Spleen (tissue), 7 donors: Measurements from ENCODE around the gene CD19.

ENCODE experiments used
- POLR2A ChIP-seq, 3 donors: fragments of 450-650 bp; IDR thresholded peaks; one replicate each; pipeline ENCODE4 v1.5.1; 2017; ENCODE audit warnings: antibody characterized with exemption in 3 of 3, mild to moderate bottlenecking in 1 of 3
- TF ChIP-seq, protein P1 (sequence below), 11 experiments: fragments of 200-600 bp in 7 of 11; fragments of 450-650 bp in 4 of 11; sonication (generic) in 4 of 11; IDR thresholded peaks in 8 of 11; conservative IDR thresholded peaks in 3 of 11; 1 replicate in 7 of 11; 2 replicates in 4 of 11; pipeline versions ENCODE4 v1.4.0 to v1.8.0; 2016 to 2021; ENCODE audit warnings: antibody characterized with exemption in 11 of 11, inconsistent platforms in 4 of 11, mild to moderate bottlenecking in 1 of 11
- donor health status: DM: no; HTN: no; CAD: no; lungs with moderate emphysema.
- donor health status: DM: no; HTN: no; CAD: no.
- donor health status: DM: no; HTN: no; CAD: no.

DNA sequence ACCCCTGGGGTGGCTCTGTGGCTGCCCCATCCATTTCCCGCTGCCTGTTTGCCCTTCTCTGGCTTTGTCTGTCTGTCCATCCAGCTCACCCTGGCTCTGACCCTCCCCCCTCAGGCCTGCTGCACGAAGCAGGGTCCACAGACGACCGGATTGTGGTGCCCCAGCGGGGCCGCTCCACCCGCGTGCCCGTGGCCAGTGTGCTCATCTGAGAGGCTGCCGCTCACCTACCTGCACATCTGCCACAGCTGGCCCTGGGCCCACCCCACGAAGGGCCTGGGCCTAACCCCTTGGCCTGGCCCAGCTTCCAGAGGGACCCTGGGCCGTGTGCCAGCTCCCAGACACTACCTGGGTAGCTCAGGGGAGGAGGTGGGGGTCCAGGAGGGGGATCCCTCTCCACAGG lies 52.3 kb downstream of the CD19 start:
- TF ChIP-seq, protein P1, sequence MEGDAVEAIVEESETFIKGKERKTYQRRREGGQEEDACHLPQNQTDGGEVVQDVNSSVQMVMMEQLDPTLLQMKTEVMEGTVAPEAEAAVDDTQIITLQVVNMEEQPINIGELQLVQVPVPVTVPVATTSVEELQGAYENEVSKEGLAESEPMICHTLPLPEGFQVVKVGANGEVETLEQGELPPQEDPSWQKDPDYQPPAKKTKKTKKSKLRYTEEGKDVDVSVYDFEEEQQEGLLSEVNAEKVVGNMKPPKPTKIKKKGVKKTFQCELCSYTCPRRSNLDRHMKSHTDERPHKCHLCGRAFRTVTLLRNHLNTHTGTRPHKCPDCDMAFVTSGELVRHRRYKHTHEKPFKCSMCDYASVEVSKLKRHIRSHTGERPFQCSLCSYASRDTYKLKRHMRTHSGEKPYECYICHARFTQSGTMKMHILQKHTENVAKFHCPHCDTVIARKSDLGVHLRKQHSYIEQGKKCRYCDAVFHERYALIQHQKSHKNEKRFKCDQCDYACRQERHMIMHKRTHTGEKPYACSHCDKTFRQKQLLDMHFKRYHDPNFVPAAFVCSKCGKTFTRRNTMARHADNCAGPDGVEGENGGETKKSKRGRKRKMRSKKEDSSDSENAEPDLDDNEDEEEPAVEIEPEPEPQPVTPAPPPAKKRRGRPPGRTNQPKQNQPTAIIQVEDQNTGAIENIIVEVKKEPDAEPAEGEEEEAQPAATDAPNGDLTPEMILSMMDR (IDR thresholded peaks at IDR 0.05 in 8 of 11, conservative IDR thresholded peaks at IDR 0.05 in 3 of 11) = no peak
- no peak for TF ChIP-seq POLR2A (IDR thresholded peaks at IDR 0.05)
